Activated CD4-positive, CD25-positive, alpha-beta regulatory T cell treated with anti-CD3 and anti-CD28 coated beads, Interleukin-2, amount 50 U/mL, for 16 hours (primary cell): ENCODE data around the gene PVR.
A peak's percentile ranks its signal among the peaks of the same experiment; 100 is the strongest.
"Not testable (repeated sequence)": the region's sequence is repeated elsewhere in the genome, so short reads cannot be mapped to it uniquely, and the experiment has no call there.

Experiments used
- DNase-seq: peaks from one replicate; pipeline ENCODE4 v3.0.0-alpha.2; 2020; ENCODE audit warnings: low read depth, low spot score

Gene PVR

GRCh38 chr19:44645407-44646048 lies 1.8 kb downstream of the PVR start:
- DNase-seq, result no peak

GRCh38 chr19:44646049-44646416 lies 2.3 kb downstream of the PVR start:
- DNase-seq, result no peak

- no peak for DNase-seq
Observed at GRCh38 chr19:44647144-44647543, 3.4 kb downstream of the PVR start.

GRCh38 chr19:44648631-44649251 lies 5.0 kb downstream of the PVR start:
- DNase-seq, result no peak

- no peak for DNase-seq
Observed at GRCh38 chr19:44649578-44650145, 6.0 kb downstream of the PVR start.

GRCh38 chr19:44653343-44653742 lies 9.6 kb downstream of the PVR start:
- no peak for DNase-seq

GRCh38 chr19:44653977-44654774 lies 10.5 kb downstream of the PVR start:
- DNase-seq, result peak; percentile 35

- peak; percentile 20 for DNase-seq
Observed at GRCh38 chr19:44657211-44657921, 13.7 kb downstream of the PVR start.

GRCh38 chr19:44658069-44658733 lies 14.5 kb downstream of the PVR start:
- DNase-seq, result no peak

GRCh38 chr19:44660081-44660480 lies 16.4 kb downstream of the PVR start:
- DNase-seq, result no peak

GRCh38 chr19:44661205-44661604 lies 17.5 kb downstream of the PVR start:
- no peak for DNase-seq

GRCh38 chr19:44661904-44662303 lies 18.2 kb downstream of the PVR start:
- no peak for DNase-seq

- no peak for DNase-seq
Observed at GRCh38 chr19:44662691-44663385, 19.1 kb downstream of the PVR start.

GRCh38 chr19:44663996-44664395 lies 20.3 kb downstream of the PVR start:
- no peak for DNase-seq

- DNase-seq, result no peak
Observed at GRCh38 chr19:44664976-44665375, 21.3 kb downstream of the PVR start.

GRCh38 chr19:44666852-44667556 lies 23.3 kb downstream of the PVR start:
- no peak for DNase-seq

GRCh38 chr19:44668985-44669764 lies 25.5 kb downstream of the PVR start:
- no peak for DNase-seq

- not testable (repeated sequence) for DNase-seq
Observed at GRCh38 chr19:44670027-44670426, 26.3 kb downstream of the PVR start.

GRCh38 chr19:44671400-44671799 lies 27.7 kb downstream of the PVR start, which contains the start of gene CEACAM19:
Gene CEACAM19 (plus strand): TSS chr19:44671482. CDS start chr19:44671932, 450 bp downstream.
- no peak for DNase-seq
